Measurements from ENCODE around the gene SOX6. TPM values are rescaled to one million over a fixed set of nuclear protein-coding genes. Genes with fewer than 3 reads are reported as not detected.

SOX6 gene
- polyA plus RNA-seq, 3 donors, result not detected

DNA sequence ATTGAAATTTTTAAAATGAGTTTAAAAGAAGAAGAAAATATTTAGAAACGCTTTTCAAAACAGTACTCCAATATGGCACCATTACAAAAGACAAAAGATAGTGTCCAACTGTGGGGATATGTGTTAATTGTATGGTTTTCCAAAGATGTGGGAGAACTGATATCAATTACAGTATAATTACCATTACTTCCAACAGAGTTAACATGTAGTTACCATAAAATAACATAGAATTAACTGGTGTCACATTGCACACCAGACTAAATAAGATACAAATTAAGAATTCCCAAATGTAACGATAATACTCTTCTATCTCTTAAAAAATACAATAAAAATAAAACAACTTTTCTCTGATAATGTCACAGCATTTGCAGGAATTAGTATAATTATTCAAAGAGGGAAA is 329.5 kb downstream of the SOX6 start:
- Mint-ChIP-seq H3K4me1 (no peaks in the 10 kb centered on the region), H3K27ac (no peak overlapping the region), H3K36me3 (no peaks in the 10 kb centered on the region), H3K27me3 (ENCODE audit: low read depth in 3 of 3) (peaks cover 0 to 2% (median 1%) of the 10 kb centered on the region in 3 donors), H3K9me3 (peaks cover 0 to 2% (median 0%) of the 10 kb centered on the region in 7 donors), H3K4me3 (no peak overlapping the region)
- Histone ChIP-seq H3K79me2 (ENCODE audit: insufficient read depth, low read length) (no peaks in the 10 kb centered on the region), H3K9me3 (replicated peaks in 1 of 2; ENCODE audit: control insufficient read depth in 1 of 2, insufficient read depth in 1 of 2, low read length in 2 of 2) (no peaks in the 10 kb centered on the region), H3K4me1 (ENCODE audit: control insufficient read depth in 1 of 2, insufficient read depth in 2 of 2, low read length in 2 of 2) (no peaks in the 10 kb centered on the region), H2AFZ (ENCODE audit: insufficient read depth, low read depth, low read length, poor library complexity, severe bottlenecking) (no peak overlapping the region), H3K27me3 (ENCODE audit: control insufficient read depth in 2 of 2, insufficient read depth in 2 of 2, low read length in 2 of 2) (no peaks in the 10 kb centered on the region), H4K20me1 (ENCODE audit: insufficient read depth, low read length) (no peaks in the 10 kb centered on the region), H3K4me2 (replicated peaks; ENCODE audit: extremely low read depth, low read length, poor library complexity, severe bottlenecking) (no peak overlapping the region), H3K27ac (ENCODE audit: low read depth in 1 of 2, low read length in 2 of 2) (no peak overlapping the region), H3K4me3 (replicated peaks in 1 of 3; ENCODE audit: low read depth in 2 of 3, low read length in 3 of 3) (no peak overlapping the region), H3K9ac (ENCODE audit: insufficient read depth, low read length, poor library complexity, severe bottlenecking) (no peak overlapping the region), H3K36me3 (replicated peaks in 1 of 2; ENCODE audit: control insufficient read depth in 1 of 2, insufficient read depth in 2 of 2, low read length in 2 of 2) (no peaks in the 10 kb centered on the region)
- DNase-seq, result no peak
- intact Hi-C loops (cut with micrococcal nuclease), result no loop called here
- no CpG with 5 or more reads among the region's 2 CpGs for WGBS (ENCODE audit: insufficient coverage)
- TF ChIP-seq, protein P1, sequence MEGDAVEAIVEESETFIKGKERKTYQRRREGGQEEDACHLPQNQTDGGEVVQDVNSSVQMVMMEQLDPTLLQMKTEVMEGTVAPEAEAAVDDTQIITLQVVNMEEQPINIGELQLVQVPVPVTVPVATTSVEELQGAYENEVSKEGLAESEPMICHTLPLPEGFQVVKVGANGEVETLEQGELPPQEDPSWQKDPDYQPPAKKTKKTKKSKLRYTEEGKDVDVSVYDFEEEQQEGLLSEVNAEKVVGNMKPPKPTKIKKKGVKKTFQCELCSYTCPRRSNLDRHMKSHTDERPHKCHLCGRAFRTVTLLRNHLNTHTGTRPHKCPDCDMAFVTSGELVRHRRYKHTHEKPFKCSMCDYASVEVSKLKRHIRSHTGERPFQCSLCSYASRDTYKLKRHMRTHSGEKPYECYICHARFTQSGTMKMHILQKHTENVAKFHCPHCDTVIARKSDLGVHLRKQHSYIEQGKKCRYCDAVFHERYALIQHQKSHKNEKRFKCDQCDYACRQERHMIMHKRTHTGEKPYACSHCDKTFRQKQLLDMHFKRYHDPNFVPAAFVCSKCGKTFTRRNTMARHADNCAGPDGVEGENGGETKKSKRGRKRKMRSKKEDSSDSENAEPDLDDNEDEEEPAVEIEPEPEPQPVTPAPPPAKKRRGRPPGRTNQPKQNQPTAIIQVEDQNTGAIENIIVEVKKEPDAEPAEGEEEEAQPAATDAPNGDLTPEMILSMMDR (IDR thresholded peaks at IDR 0.05), result no peak

DNA sequence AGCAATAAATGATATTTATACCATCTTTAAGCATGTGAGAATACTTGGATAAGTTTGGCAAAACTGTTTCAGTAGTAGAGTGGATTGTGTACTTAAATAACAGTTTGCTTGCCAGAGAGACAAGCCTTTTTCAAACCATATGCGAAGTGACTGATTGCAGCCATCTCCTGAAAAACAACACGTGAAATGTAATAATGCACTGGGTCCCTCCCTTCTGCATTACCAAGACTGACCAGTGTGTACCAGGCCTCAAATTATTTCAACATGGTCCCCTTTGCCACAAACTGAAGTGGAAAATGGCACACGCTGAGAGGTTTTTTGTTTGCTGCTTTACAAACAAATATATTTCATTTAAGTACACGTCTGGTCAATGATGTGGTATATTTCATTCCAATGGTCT is 337.4 kb downstream of the SOX6 start:
- intact Hi-C loops (cut with micrococcal nuclease), result no loop called here
- H3K9me3 Mint-ChIP-seq, result peaks cover 0 to 4% (median 0%) of the 10 kb centered on the region in 7 donors
- WGBS (ENCODE audit: insufficient coverage), result 88% methylated on average over 2 of the region's 4 CpGs

More for the DNA sequence above, 337.4 kb downstream of the SOX6 start:
- no peak overlapping the region for H2AFZ ChIP-seq (ENCODE audit: insufficient read depth, low read depth, low read length, poor library complexity, severe bottlenecking)
- H3K27ac ChIP-seq (ENCODE audit: low read depth in 1 of 2, low read length in 2 of 2), result no peak overlapping the region
- TF ChIP-seq, protein P1 (IDR thresholded peaks at IDR 0.05), result no peak
- Mint-ChIP-seq H3K4me1 (no peaks in the 10 kb centered on the region), H3K27ac (no peak overlapping the region), H3K4me3 (no peak overlapping the region), H3K36me3 (no peaks in the 10 kb centered on the region), H3K27me3 (ENCODE audit: low read depth in 3 of 3) (peaks cover 0 to 6% (median 0%) of the 10 kb centered on the region in 3 donors)
- H3K4me3 ChIP-seq (replicated peaks in 1 of 3; ENCODE audit: low read depth in 2 of 3, low read length in 3 of 3), result no peak overlapping the region
- no peak overlapping the region for H3K9ac ChIP-seq (ENCODE audit: insufficient read depth, low read length, poor library complexity, severe bottlenecking)
- H4K20me1 ChIP-seq (ENCODE audit: insufficient read depth, low read length), result no peaks in the 10 kb centered on the region
- H3K36me3 ChIP-seq (replicated peaks in 1 of 2; ENCODE audit: control insufficient read depth in 1 of 2, insufficient read depth in 2 of 2, low read length in 2 of 2), result no peaks in the 10 kb centered on the region
- H3K4me1 ChIP-seq (ENCODE audit: control insufficient read depth in 1 of 2, insufficient read depth in 2 of 2, low read length in 2 of 2), result no peaks in the 10 kb centered on the region
- no peak for DNase-seq
- H3K27me3 ChIP-seq (ENCODE audit: control insufficient read depth in 2 of 2, insufficient read depth in 2 of 2, low read length in 2 of 2), result no peaks in the 10 kb centered on the region
- no peaks in the 10 kb centered on the region for H3K79me2 ChIP-seq (ENCODE audit: insufficient read depth, low read length)
- no peak overlapping the region for H3K4me2 ChIP-seq (replicated peaks; ENCODE audit: extremely low read depth, low read length, poor library complexity, severe bottlenecking)
- no peaks in the 10 kb centered on the region for H3K9me3 ChIP-seq (replicated peaks in 1 of 2; ENCODE audit: control insufficient read depth in 1 of 2, insufficient read depth in 1 of 2, low read length in 2 of 2)
